ENCODE data around the gene PGM5. TPM values are rescaled to one million over a fixed set of nuclear protein-coding genes. Genes with fewer than 3 reads are reported as not detected.

The PGM5 gene
- total RNA-seq, 1 donor from 2014 or later: 295 TPM

DNA sequence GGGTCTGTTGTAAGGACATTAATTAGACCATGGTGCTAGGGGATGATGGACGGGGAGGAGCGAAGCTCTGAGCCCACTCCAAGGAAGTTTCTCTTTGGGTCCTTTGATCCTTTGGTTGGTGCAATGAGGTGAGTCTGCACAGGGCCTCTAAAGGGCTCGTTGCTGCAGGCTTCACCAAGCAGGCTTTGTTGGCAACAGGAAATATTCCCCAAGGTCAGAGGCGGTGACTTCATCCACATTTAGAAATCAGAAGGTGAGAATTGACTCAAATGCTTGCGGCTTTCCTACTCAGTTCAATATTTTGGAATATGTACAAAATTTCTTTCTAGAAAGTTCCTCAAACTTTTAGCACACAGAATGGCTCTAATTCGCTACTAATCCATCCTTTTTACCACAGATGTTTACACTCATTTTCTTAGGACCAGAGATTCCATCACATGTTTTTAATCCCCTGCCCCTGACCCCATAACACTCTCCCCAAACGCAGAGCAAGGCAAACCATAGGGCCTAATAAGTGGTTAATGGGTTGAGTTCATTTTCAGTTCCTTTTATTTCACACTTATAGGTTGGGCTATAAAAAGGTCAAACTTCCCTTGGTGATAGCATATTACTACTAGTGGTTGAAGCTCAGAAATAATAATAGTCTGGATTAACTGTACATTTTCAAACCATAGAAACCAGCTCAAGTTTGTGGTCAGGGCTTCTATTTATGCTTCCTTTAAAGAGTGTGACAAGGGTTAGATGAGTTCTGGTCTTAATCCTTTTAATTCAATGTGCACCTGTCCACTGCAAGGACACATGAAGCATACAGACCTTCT, 221.6 kb downstream of the PGM5 start:
- DNase-seq (ENCODE audit: low read depth in 2 of 2): no peak

Other genes starting within 250 kb of the PGM5 start
- 17.2 and 20.4 TPM in 2 replicates for gene ZNG1C, start 114.6 kb upstream of the PGM5 start, total RNA-seq
- gene FOXD4L3, start 53.7 kb upstream of the PGM5 start, total RNA-seq: not detected in 2 replicates
- not detected in 2 replicates for gene TMEM252, start 184.3 kb downstream of the PGM5 start, total RNA-seq